Ovary (tissue), 3 donors: ENCODE measurements around the gene CEP85.

Source experiments
- EP300 ChIP-seq: sonication (generic); formaldehyde crosslinking; IDR thresholded peaks from one replicate; pipeline ENCODE4 v1.6.1; 2017; ENCODE audit warnings: antibody characterized with exemption
- POLR2A ChIP-seq: fragments of 450-650 bp; IDR thresholded peaks from one replicate; pipeline ENCODE4 v1.6.1; 2017; ENCODE audit warnings: antibody characterized with exemption, mild to moderate bottlenecking, moderate library complexity
- TF ChIP-seq, protein P1 (sequence below), 3 donors: fragments of 450-650 bp in 2 of 3; fragments of 200-600 bp in 1 of 3; IDR thresholded peaks; one replicate each; pipeline versions ENCODE4 v1.5.1 to v1.8.0; 2016 to 2022; ENCODE audit warnings: antibody characterized with exemption in 3 of 3, mild to moderate bottlenecking in 1 of 3
- donor health status: DM: no; HTN: no; CAD: no.

DNA sequence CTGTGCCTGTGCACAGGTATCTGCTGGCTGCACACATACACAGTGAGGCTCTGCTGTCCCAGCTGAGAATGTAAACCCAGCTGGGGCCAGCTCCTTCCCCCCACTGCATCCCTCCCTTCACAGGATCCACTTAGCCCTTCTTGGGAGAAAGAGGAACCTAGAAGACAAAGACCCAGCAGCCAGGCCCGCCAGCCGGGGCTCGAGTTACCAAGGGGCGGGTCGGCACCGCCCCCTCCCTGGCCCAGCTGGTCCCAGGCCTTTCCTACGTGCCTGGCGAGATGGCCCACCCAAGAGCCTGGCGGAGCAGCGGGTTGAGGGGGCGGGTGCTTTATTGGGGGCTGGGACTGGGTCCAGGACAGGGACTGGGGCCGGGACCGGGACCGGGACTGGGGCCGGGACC is 48.0 kb downstream of the CEP85 start:
- TF ChIP-seq, protein P1, sequence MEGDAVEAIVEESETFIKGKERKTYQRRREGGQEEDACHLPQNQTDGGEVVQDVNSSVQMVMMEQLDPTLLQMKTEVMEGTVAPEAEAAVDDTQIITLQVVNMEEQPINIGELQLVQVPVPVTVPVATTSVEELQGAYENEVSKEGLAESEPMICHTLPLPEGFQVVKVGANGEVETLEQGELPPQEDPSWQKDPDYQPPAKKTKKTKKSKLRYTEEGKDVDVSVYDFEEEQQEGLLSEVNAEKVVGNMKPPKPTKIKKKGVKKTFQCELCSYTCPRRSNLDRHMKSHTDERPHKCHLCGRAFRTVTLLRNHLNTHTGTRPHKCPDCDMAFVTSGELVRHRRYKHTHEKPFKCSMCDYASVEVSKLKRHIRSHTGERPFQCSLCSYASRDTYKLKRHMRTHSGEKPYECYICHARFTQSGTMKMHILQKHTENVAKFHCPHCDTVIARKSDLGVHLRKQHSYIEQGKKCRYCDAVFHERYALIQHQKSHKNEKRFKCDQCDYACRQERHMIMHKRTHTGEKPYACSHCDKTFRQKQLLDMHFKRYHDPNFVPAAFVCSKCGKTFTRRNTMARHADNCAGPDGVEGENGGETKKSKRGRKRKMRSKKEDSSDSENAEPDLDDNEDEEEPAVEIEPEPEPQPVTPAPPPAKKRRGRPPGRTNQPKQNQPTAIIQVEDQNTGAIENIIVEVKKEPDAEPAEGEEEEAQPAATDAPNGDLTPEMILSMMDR (IDR thresholded peaks at IDR 0.05), result no peak
- no peak for TF ChIP-seq POLR2A
- no peak for TF ChIP-seq EP300
